GM21515 (cell line): ENCODE measurements around the gene SLC5A10.
"Not testable (repeated sequence)": the region's sequence is repeated elsewhere in the genome, so short reads cannot be mapped to it uniquely, and the experiment has no call there.

ENCODE experiments used
- ATAC-seq: cut with Tn5 transposase; IDR thresholded peaks from one replicate; pipeline ENCODE4 v1.9.1; 2021; ENCODE audit not compliant: unreplicated experiment

The SLC5A10 gene

DNA sequence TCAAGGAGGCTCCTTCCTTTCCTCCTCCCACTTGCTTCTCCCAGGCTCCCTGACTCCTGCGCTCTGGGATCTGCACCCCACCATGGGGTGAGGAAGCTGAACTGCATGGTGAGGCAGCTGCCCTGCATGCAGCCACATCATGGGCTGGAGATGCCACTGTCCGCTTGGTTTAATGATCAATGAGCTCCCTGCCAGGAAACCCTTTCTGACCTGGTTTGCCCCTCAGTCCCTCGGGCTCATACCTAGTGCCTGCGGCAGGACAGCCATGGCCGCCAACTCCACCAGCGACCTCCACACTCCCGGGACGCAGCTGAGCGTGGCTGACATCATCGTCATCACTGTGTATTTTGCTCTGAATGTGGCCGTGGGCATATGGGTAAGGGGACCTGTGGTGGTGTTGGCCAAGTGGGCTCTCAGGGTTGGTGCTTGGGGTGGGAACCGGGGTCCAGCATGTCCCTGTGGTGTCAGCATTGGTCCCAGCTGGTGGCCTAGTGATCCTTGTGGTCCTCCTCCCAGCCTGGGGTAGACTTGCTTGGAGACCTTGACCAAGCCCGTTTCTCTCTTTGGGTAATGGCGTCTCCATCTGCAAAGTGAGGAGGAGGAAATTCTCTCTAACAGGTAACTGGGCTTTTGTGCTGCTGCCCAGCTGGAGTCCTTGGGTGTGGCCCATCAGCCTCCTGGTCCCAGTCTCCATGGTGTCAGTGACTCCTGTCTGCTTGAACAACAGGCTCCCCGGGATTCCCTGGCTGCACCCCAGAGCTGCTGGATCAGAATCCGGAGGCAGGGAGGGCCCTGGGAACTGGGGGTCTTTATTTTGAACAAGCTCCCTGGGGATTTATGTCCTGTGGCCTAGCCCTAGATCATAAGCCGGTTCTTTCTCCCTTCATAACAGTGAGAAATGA, at the start of gene SLC5A10:
SLC5A10 (plus strand) TSS at position 225 of the 902 bp plus-strand sequence; CDS start at position 266, 41 bp downstream.
- no peak for ATAC-seq

DNA sequence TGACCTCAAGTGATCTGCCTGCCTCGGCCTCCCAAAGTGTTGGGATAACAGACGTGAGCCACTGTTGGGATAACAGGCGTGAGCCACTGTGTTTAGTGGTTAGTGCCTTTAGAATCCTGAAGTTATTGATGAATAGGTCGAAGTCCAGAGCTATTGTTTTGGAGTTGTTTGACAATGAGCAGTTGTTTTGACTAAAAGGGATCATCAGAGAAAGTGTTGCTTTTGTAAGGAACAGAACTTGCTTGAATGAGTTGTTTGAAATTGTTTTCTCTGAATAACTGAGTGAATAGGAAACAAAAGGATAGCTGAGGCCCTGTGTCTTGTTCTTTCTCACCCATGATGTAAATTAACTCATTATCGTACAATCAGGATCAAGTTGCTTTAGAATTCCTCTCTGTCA, 47.5 kb upstream of the SLC5A10 start:
- ATAC-seq = no peak

DNA sequence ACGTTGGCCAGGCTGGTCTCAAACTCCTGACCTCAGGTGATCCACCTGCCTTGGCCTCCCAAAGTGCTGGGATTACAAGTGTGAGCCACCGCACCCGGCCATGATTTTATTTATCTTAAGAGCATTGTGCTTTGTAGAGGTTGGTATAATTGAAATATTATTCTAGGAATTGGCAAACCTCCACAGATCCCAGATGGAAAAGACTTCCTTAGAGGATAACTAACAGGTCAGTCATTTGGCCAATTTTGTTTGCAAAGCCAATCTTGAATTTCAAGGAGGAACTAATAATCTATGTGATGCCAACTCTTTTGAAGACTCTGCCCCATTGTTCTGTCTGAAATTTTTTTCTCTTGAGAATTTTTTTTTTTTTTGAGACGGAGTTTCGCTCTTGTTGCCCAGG, 46.7 kb upstream of the SLC5A10 start:
- ATAC-seq = no peak

DNA sequence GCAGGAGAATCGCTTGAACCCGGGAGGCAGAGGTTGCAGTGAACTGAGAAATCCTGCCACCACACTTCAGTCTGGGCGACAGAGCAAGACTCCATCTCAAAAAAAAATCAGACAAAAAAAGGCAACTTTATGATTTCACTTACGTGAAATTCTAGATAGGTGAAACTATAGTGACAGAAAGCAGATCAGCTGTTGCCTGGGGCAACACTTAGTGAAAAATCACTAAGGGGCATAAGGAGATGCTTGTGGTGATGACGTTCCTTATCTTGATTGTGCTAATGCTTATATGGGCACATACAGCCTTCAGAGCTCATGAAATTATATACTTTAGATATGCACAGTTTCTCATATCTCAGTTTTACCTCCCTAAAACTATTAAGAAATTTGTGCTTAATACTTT, 41.6 kb upstream of the SLC5A10 start:
- no peak for ATAC-seq

DNA sequence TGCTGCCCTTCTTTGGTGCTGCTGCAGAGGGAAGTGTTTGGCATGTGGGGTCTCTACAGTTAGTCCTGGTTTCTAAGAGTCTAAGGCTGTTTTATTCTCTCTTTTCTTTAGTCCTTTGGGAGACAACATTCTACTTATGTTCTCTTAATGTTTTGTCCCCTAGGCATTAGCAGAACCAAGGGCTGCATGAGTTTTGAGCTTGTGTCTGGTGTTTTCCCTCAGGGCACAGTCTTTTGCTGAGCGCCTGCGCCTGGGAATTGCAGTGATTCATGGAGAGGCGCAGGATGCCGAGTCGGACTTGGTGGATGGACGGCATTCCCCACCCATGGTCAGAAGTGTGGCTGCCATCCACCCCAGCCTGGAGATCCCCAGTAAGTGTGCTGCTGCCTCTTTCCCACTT, 41.1 kb upstream of the SLC5A10 start:
- ATAC-seq = no peak

DNA sequence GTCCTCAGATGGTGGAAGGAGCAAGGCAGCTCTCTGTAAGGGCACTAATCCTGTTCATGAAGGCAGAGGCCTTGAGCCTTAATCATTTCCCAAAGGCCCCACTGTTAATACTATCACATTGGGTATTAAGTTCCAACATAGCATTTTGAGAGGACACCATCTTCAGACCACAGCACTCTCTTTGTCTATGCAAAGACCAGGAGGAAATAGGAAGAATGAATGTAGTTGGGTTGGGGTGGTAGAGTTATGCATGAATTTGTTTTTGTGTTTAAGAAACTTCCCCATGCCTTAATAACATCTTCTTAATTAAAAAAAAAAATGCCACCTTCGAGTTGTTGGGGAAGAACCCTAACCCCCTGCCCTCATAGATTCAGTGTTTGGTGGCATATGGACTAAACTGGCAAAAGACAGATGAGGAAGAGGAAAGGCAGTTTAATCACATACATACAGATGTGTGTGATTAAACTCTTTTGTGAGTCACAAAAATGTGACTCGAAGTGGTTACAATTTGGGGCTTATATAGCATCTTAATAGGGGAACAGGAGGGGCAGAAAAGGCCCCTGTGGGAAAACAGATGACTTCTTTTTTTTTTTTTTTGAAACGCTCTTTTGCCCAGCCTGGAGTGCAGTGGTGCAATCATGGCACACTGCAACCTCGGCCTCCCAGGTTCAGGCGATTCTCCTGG, 35.0 kb upstream of the SLC5A10 start:
- no peak for ATAC-seq

DNA sequence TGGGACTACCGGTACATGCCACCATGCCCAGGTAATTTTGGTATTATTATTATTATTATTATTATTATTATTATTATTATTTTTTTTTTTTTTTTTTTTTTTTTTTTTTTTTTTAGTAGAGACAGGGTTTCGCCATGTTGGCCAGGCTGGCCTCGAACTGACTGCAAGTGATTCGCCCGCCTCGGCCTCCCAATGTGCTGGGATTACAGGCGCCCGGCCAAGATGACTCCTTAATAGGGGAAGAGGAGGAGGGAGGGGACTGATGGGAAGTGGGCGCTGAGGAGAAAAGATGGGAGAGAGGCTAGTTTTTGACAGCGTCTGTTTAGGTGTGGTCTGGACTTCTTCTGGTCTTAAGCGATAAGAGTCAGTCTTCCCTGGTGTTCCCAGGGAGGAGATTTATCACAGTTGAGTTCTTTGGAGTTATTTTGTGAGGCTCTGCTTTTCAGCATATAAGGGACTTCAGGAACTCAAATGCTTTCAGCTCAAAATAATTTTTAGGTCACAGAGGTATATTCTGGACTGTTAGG, 34.4 kb upstream of the SLC5A10 start:
- ATAC-seq = no peak

DNA sequence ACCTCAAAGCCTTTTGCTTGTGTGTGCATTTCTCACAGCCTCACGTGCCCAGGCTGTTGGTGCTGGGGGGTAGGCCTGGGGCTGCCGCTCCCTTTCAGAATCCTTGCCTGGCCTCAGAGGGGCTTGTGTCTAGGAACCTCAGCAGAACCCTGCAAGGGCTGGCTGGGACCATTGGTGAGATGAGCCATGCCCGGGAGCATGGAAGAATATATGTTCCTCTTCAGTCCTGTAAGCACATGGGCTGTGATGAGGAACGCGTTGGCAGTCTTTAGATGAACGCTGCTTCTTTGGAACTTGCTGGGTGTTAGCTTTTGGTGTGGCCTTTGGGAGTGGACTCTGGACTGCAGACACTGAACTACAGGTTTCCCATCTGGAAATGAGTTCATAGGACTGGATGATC, 32.0 kb upstream of the SLC5A10 start:
- no peak for ATAC-seq

DNA sequence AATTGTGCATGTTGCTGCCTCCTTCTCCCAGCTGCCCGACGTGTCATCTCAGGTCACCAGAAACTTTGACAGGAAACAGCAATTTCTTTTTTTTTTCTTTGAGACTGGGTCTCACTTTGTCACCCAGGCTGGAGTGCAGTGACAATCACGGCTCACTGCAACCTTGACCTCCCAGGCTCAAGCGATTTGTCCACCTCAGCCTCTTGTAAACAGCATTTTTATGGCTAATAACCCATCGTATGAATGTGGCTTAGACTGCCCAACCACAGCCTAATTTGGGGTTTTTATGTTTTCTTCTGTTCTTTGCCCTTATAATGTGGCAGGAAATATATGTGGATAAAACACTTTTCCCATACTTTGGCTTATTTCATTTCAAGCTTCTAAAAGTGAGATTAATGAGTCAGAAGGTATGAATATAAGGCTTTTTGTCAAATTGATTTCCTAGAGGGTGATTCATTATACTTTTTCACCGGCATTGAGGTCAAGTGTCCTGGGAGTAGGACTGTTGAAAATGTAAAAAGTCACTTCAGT, 31.0 kb upstream of the SLC5A10 start:
- no peak for ATAC-seq

DNA sequence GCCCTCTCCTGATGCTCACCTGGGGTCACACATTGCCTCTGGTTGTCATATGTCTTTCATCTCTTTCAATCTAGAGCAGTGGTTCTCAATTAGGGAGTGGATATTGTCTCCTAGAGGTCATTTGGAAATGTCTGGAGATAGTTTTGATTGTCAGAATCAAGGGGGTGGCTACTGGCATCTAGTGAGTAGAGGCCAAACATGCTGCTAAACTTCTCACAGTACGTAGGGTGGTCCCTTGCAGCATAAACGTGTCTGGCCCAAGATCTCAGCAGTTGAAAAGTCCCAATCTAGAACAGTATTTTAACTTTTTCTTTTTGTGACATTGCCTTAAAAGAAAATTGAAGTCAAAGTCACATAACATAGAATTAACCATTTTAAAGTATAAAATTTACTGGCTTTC, 30.5 kb upstream of the SLC5A10 start:
- ATAC-seq = no peak

DNA sequence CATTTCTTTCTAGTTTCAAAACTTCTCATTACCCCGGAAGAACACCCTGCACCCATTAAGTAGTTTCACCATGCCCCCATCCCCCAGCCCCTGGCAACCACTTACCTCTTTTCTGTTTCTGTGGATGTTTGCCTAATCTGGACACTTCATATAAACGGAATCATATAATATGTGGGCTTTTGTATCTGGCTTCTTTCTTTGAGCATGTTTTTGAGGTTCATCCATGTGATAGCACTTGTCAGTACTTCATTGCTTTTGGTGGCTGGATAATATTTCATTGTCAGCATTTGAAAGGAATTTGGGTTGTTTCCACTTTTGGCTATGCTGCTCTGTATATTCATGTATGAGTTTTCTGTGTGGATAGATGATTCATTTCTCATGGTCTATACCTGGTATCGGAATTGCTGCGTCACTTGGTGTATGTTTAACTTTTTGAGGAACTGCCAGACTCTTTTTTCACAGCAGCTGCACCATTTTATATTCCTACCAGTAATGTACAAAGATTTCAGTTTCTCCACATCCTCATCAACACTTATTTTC, 30.0 kb upstream of the SLC5A10 start:
- ATAC-seq = peak; percentile 58

DNA sequence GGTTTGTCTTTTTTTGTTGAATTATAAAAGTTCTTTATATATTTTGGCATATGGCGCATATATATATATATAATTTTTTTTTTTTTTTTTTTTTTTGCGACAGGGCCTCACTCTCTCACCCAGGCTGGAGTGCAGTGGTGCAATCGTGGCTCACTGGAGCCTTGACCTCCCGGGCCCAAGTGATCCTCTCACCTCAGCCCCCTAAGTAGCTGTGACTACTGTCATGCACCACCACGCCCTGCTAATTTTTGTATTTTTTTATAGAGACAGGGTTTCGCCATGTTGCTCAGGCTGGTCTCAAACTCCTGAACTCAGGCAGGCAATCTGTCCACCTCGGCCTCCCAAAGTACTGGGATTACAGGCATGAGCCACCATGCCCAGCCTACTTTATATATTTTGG, 29.4 kb upstream of the SLC5A10 start:
- not testable (repeated sequence) for ATAC-seq

DNA sequence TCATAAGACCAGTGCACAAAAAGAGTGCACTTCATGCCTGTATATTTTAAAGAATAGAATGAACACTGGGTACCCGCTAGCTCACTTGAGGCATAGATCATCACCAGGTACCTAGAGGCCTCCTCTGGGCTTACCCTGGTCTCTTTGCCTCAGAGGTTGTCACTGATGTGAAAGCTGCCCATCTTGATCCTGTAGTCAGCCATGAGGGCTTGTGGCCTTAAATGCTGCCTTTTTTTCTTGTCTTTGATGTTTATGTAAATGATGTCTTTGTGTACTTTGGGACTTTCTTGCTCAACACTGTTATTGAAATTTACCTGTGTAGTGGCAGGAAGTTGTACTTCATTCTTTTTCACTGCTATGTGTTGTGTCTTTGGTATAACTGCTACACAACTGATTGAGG, 26.8 kb upstream of the SLC5A10 start:
- ATAC-seq = no peak

DNA sequence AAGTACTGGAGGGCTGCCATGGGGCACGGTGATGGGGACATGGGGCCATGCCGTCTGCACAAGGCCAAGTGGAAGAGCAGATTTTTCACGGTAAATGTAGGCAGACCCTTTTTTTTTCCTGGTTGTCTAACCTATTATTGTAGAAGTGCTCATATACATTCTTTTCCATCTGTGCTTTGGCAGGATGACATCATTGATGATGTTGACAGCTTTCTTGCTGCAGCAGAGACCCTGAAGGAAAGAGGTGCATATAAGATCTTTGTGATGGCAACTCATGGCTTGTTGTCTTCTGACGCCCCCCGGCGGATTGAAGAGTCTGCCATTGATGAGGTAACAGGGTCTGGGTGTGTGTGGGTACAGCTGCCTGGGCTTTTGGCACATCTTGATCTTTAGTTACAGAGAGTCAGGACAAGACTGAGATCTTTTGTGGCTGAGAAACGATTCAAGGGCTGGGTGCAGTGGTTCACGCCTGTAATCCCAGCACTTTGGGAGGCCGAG, 23.3 kb upstream of the SLC5A10 start:
- ATAC-seq = no peak

DNA sequence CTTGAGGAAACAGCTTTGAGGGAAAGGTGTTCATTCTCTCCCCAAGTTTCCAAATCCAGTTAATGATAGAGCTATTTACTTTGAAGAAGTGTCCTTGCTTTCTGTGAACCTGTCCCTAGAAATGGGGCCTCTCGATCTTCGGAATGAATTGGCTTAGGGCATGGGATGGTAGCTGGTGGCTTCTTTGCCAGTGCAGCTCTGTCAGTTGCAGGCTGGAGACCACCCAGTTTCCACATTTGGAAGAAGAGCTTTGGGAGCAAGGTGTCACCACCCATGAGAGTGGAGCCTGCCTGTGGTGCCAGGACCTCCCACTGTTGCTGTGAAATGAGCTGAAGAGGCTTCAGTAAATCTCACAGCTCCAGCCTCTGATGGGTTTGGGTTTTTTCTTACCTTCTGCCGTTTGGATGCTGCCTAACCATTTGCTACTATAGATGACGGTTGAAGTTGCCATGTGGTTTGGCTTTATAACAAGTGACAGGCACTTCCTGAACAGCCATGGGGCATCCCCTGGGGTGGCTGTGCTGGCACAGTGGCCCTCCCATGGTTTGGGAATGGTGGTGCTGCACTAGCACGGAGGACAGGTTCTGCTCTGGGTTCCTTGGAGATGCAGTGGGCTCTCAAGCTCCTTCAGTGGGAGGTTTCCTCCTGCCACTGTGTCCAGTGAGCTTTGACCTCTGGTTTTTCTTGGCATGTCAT, 19.5 kb upstream of the SLC5A10 start:
- no peak for ATAC-seq

DNA sequence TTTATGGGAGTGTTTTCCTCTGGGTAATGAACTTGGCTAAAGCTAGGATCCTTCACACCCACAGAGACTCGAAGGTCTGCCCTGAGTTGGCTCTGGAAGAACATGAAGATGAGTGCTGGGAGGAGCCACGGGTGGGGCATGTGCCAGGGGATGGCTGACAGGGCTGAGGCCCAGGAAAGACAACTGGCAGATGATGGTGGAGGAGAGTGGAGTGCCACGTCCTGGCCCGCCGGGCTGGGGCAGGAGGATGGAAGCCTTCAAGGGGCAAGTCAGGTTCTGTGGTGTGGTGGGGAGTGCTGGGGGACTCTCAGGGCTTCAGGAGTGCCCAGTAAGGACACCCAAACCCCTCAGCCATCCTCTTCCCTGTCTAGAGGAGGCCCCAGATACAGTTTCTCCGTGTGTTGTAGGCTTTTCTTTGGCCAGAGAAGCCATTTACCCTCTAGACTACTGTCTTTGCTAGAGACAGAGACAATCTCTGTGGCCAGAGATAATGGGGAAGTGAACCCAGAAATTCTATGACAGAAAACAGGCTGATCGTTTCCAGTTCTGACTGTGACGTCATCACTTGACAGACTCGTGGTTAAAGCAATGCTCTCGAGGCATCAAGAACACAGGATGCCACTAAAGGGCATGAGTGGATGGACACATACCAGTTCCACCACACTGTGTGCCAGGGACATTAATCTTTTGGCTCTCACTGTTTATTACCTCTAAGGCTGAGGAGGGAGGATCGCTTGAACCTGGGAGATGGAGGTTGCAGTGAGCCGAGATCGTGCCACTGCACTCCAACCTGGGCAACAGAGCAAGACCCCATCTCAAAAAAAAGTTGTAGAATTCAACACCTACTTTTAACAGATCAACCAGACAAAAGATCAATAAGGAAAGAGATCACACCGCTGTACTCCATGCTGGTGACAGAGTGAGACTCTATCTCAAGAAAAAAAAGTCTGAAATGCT, 18.6 kb upstream of the SLC5A10 start:
- no peak for ATAC-seq

DNA sequence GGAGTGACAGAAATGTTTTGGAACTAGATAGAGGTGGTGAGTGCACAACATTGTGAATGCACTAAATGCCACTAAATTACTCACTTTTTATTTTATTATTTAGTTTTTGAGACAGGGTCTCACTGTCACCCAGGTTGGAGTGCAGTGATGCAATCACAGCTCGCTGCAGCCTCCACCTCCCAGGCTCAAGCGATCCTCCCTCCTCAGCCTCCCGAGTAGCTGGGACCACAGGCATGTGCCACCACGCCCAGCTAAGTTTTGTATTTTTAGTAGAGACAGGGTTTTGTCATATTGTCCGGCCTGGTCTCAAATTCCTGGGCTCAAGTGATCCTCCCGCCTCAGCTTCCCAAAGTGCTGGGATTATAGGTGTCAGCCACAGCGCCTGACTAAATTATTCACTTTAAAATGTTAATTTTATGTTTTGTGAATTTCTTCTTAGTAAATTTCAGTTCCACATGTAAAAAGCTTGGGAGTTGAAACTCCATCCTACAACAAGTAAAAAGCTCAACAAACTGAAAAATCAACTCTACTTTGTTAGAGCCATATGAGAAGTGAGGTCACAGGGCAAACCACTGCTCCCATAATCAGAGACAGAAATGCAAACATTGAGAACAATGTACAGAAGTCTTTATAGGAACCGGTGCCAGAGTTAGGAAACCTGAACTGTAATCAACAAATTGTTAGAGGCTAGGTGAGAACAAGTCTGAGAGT, 13.8 kb upstream of the SLC5A10 start:
- ATAC-seq = no peak

DNA sequence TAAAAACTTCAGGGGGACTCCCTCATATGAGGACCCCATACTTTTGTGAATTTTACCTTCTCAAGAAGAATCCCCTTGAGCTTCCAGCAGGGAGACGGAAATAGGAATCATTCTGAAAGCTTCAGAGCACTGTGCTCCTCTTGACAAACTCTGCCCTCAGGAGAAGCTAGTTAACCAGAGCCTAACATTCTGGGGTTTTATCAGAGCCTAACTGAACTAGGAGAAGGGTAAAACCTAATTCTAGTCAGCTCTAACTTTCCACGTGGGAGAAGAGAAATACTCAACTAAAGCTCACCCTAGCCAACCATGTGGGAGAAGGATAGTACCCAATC, 13.3 kb upstream of the SLC5A10 start:
- no peak for ATAC-seq

DNA sequence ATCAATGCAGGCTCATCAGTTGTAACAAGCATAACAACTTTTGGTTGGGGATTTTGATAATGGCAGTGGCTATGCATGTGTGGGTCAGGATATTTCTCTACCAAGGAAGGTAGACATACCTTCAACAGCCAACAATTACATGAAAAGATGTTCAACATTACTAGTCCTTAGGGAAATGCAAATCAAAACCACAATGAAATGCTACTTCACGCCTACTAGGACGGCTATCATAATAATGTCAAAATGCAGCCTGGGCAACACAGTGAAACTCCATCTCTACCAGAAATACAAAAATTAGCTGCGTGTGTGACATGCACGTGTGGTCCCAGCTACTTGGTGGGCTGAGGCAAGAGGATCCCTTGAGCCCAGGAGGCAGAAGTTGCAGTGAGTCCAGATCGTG, 7.3 kb upstream of the SLC5A10 start:
- no peak for ATAC-seq
